B cell (primary cell): ENCODE measurements around the gene FUS. TPM values are rescaled to one million over a fixed set of nuclear protein-coding genes. Genes with fewer than 3 reads are reported as not detected.

Experiments
- ATAC-seq: fragments of 200-7000 bp; cut with Tn5 transposase; one replicate; pipeline ENCODE4 v1.10.0; 2021; ENCODE audit warnings: low read depth, mild to moderate bottlenecking, moderate number of reproducible peaks, moderate library complexity
- CTCF ChIA-PET: fragments of 350-600 bp; sonication (Branson Sonifier 250); formaldehyde crosslinking; loops from one replicate; lab custom pipeline; 2021; ENCODE audit warnings: antibody characterized with exemption, inconsistent platforms; lab: Charles Lee
- POLR2A ChIA-PET: fragments of 350-600 bp; sonication (Branson Sonifier 250); formaldehyde crosslinking; loops from one replicate; lab custom pipeline; 2021; ENCODE audit warnings: antibody characterized with exemption; lab: Charles Lee
- DNase-seq: peaks from one replicate; pipeline ENCODE4 v3.0.0; 2013
- H2AFZ ChIP-seq: 2 replicates; pipeline ENCODE4 v1.6.1; 2012; ENCODE audit warnings: mild to moderate bottlenecking, low read depth, low read length; ENCODE audit not compliant: insufficient read depth, poor library complexity, severe bottlenecking
- H3K27ac ChIP-seq, 2 donors: 1 replicate in 1 of 2; 2 replicates in 1 of 2; pipeline ENCODE4 v1.5.1; 2012 to 2013; ENCODE audit warnings: low read length in 2 of 2, mild to moderate bottlenecking in 2 of 2, moderate library complexity in 1 of 2
- H3K27me3 ChIP-seq, 4 experiments: fragments of 200-600 bp in 1 of 4; sonication (generic) in 1 of 4; replicated peaks in 1 of 4; 1 replicate in 2 of 4; 2 replicates in 2 of 4; pipeline versions ENCODE4 v1.6.1 to v1.7.0; 2013 to 2016; ENCODE audit warnings: low read length in 3 of 4, mild to moderate bottlenecking in 2 of 4, mixed read lengths in 1 of 4, moderate library complexity in 1 of 4; ENCODE audit not compliant: insufficient read depth in 4 of 4, control insufficient read depth in 3 of 4; ENCODE audit errors: control extremely low read depth in 1 of 4
- H3K36me3 ChIP-seq, 2 experiments: replicated peaks in 1 of 2; 1 replicate in 1 of 2; 2 replicates in 1 of 2; pipeline versions ENCODE4 v1.6.1 to v1.7.1; 2013; ENCODE audit warnings: low read length in 1 of 2; ENCODE audit not compliant: insufficient read depth in 2 of 2, control insufficient read depth in 1 of 2; ENCODE audit errors: control extremely low read depth in 1 of 2, extremely low read depth in 1 of 2
- H3K4me1 ChIP-seq, 2 donors: fragments of 200-600 bp in 1 of 2; sonication (generic) in 1 of 2; 1 replicate in 1 of 2; 2 replicates in 1 of 2; pipeline versions ENCODE4 v1.5.1 to v1.6.1; 2013 to 2017; ENCODE audit warnings: low read length in 2 of 2; ENCODE audit not compliant: control insufficient read depth in 2 of 2, insufficient read depth in 2 of 2
- H3K4me2 ChIP-seq: replicated peaks from 2 replicates; pipeline ENCODE3; 2012; ENCODE audit warnings: mild to moderate bottlenecking, low read depth, low read length; ENCODE audit not compliant: poor library complexity, severe bottlenecking
- H3K4me3 ChIP-seq, 5 experiments: fragments of 200-600 bp in 1 of 5; sonication (generic) in 1 of 5; 1 replicate in 3 of 5; 2 replicates in 2 of 5; pipeline versions ENCODE4 v1.5.1 to v1.7.0; 2011 to 2016; ENCODE audit warnings: low read length in 4 of 5, mild to moderate bottlenecking in 4 of 5, low read depth in 2 of 5, control low read depth in 1 of 5, moderate library complexity in 1 of 5; ENCODE audit not compliant: insufficient read depth in 1 of 5; ENCODE audit errors: control extremely low read depth in 1 of 5, extremely low read depth in 1 of 5
- H3K79me2 ChIP-seq: fragments of 200-600 bp; sonication (generic); one replicate; pipeline ENCODE4 v1.6.0; 2016; ENCODE audit warnings: low read length; ENCODE audit not compliant: control insufficient read depth, insufficient read depth
- H3K9ac ChIP-seq: fragments of 200-600 bp; sonication (generic); 2 replicates; pipeline ENCODE4 v1.6.1; 2017; ENCODE audit warnings: mild to moderate bottlenecking, low read length, moderate library complexity
- H3K9me3 ChIP-seq, 3 donors: one replicate each; pipeline versions ENCODE4 v1.6.1 to v1.7.1; 2013; ENCODE audit warnings: low read length in 2 of 3; ENCODE audit not compliant: control insufficient read depth in 2 of 3, insufficient read depth in 1 of 3; ENCODE audit errors: control extremely low read depth in 1 of 3
- H4K20me1 ChIP-seq: 2 replicates; pipeline ENCODE4 v1.6.0; 2012; ENCODE audit warnings: mild to moderate bottlenecking, low read length; ENCODE audit not compliant: insufficient read depth, control insufficient read depth, poor library complexity, severe bottlenecking
- H3K27ac Mint-ChIP-seq: one replicate; pipeline ENCODE4 v1.8.0; 2021; ENCODE audit warnings: mixed read lengths
- H3K27me3 Mint-ChIP-seq: one replicate; pipeline ENCODE4 v1.8.0; 2021; ENCODE audit warnings: mixed read lengths
- H3K4me1 Mint-ChIP-seq: one replicate; pipeline ENCODE4 v1.8.0; 2021; ENCODE audit warnings: mixed read lengths
- H3K4me3 Mint-ChIP-seq: one replicate; pipeline ENCODE4 v1.8.0; 2021; ENCODE audit warnings: mixed read lengths
- H3K9me3 Mint-ChIP-seq: one replicate; pipeline ENCODE4 v1.8.0; 2022; ENCODE audit warnings: mixed read lengths; ENCODE audit not compliant: insufficient read depth
- EZH2 ChIP-seq: IDR thresholded peaks from 2 replicates; pipeline ENCODE4 v1.6.1; 2012; ENCODE audit warnings: borderline replicate concordance, low read depth, mild to moderate bottlenecking, moderate library complexity, low read length; ENCODE audit not compliant: insufficient read depth, poor library complexity, severe bottlenecking
- WGBS: methylation state at CpG from one replicate; pipeline ENCODE4 v1.1.5; 2013; ENCODE audit warnings: missing lambda C conversion rate; ENCODE audit not compliant: insufficient coverage; 5-methylcytosine and 5-hydroxymethylcytosine counted together
- intact Hi-C: fragments of 100-400 bp; cut with micrococcal nuclease; formaldehyde crosslinking; loops from one replicate; pipeline ENCODE4 v1.10.0; 2022
- polyA plus RNA-seq: library from polyadenylated mRNA; depleted of rRNA; stranded (reverse); fragments of >200 nt; gene quantifications from 2 replicates; pipeline ENCODE4 v1.2.3, GENCODE V29; 2012
- total RNA-seq, 2 donors: library from RNA; stranded (reverse); fragments of 120-200 nt in 1 of 2; gene quantifications; 1 replicate in 1 of 2; 2 replicates in 1 of 2; pipeline versions ENCODE4 v1.2.3 to v1.2.4, GENCODE V29; 2013 to 2022
- TF ChIP-seq, protein P1 (sequence below): fragments of 200-600 bp; IDR thresholded peaks from one replicate; pipeline ENCODE4 v1.8.0; 2022; ENCODE audit warnings: antibody characterized with exemption, mild to moderate bottlenecking

Gene FUS
- total and polyA plus RNA-seq, 2 donors (not counting 1 experiment from before 2014, with no cell fraction given), result 181 to 597 TPM

DNA sequence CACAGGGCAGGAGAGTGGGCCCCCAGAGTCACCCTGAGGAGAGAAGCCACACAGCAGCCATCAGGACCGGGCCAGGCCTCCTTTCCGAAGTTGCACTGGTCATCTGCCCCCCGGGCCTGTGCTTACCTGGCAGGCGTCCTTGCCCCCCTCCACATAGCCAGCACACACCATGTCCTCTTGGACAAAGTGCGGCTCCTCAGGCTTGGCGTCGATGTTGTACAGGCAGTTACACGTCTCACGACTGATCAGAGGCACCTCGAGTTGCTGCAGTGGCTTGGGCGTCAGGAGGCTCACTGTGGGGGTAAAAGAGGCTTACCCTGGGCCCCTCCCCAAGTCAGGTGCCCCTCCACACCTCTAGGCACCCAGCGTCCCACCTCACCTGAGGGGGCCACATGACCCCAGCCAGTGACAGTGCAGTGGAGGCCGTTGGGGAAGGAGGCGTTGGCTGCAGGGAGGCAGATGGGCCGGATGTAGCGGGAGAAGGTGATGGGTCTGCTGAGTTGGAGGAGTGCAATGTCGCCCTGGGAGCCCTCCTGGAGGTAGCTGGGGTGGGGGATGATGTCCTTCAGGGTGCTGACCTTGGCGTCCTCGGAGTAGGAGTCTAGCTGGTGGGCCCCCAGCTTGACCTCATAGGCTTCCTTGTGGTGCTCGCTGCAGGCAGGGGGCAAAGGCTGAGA lies 47.5 kb upstream of the FUS start:
- H3K4me1 Mint-ChIP-seq, result no peaks in the 10 kb centered on the region
- Histone ChIP-seq H4K20me1 (no peaks in the 10 kb centered on the region), H3K27me3 (no peaks in the 10 kb centered on the region), H3K9ac (no peak overlapping the region), H3K4me3 (no peak overlapping the region), H3K4me1 (no peaks in the 10 kb centered on the region), H3K79me2 (peaks cover 6% of the 10 kb centered on the region), H3K36me3 (peaks cover 0 to 45% of the 10 kb centered on the region in 2 experiments), H2AFZ (no peak overlapping the region), H3K27ac (no peak overlapping the region), H3K9me3 (no peaks in the 10 kb centered on the region), H3K4me2 (no peak overlapping the region)
- POLR2A ChIA-PET, result no interaction called here
- 96% methylated on average over 12 of the region's 20 CpGs for WGBS
- DNase-seq (peak; percentile 24), ATAC-seq (no peak)
- no peak for TF ChIP-seq EZH2
- TF ChIP-seq, protein P1, sequence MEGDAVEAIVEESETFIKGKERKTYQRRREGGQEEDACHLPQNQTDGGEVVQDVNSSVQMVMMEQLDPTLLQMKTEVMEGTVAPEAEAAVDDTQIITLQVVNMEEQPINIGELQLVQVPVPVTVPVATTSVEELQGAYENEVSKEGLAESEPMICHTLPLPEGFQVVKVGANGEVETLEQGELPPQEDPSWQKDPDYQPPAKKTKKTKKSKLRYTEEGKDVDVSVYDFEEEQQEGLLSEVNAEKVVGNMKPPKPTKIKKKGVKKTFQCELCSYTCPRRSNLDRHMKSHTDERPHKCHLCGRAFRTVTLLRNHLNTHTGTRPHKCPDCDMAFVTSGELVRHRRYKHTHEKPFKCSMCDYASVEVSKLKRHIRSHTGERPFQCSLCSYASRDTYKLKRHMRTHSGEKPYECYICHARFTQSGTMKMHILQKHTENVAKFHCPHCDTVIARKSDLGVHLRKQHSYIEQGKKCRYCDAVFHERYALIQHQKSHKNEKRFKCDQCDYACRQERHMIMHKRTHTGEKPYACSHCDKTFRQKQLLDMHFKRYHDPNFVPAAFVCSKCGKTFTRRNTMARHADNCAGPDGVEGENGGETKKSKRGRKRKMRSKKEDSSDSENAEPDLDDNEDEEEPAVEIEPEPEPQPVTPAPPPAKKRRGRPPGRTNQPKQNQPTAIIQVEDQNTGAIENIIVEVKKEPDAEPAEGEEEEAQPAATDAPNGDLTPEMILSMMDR, result no peak
- no peak overlapping the region for H3K4me3 Mint-ChIP-seq
- CTCF ChIA-PET, result interaction anchor here (1.2 kb wide), 1 partner anchor 34 kb away, joined by 3 read pairs; no protein-coding TSS in a partner anchor
- H3K27me3 Mint-ChIP-seq, result no peaks in the 10 kb centered on the region
- intact Hi-C loops, result no loop called here
- no peak overlapping the region for H3K27ac Mint-ChIP-seq
- no peaks in the 10 kb centered on the region for H3K9me3 Mint-ChIP-seq

- Mint-ChIP-seq H3K4me1 (no peaks in the 10 kb centered on the region), H3K27me3 (no peaks in the 10 kb centered on the region), H3K27ac (no peak overlapping the region), H3K9me3 (no peaks in the 10 kb centered on the region), H3K4me3 (no peak overlapping the region)
- Histone ChIP-seq H3K4me2 (no peak overlapping the region), H2AFZ (no peak overlapping the region), H3K9ac (no peak overlapping the region), H4K20me1 (no peaks in the 10 kb centered on the region), H3K27me3 (no peaks in the 10 kb centered on the region), H3K4me3 (no peak overlapping the region), H3K79me2 (no peaks in the 10 kb centered on the region), H3K36me3 (peaks cover 0 to 39% of the 10 kb centered on the region in 2 experiments), H3K27ac (no peak overlapping the region), H3K9me3 (no peaks in the 10 kb centered on the region), H3K4me1 (no peaks in the 10 kb centered on the region)
- no peak for DNase-seq
- ChIA-PET POLR2A (no interaction called here), CTCF (no interaction called here)
- no peak for TF ChIP-seq EZH2
- TF ChIP-seq, protein P1, result no peak
- intact Hi-C loops, result no loop called here
- 95% methylated on average over 6 of the region's 6 CpGs for WGBS
- no peak for ATAC-seq
Measured at GRCh38 chr16:31133046-31133501, 46.9 kb upstream of the FUS start.
